Spleen (tissue), 7 donors: Measurements from ENCODE around the gene ZNF217.
"Not testable (repeated sequence)": the region's sequence is repeated elsewhere in the genome, so short reads cannot be mapped to it uniquely, and the experiment has no call there.

Experiments
- POLR2AphosphoS5 ChIP-seq, 3 donors: sonication (generic); formaldehyde crosslinking; IDR thresholded peaks; one replicate each; pipeline ENCODE4 v1.5.1; 2017; ENCODE audit warnings: antibody characterized with exemption in 3 of 3
- TF ChIP-seq, protein P1 (sequence below), 11 experiments: fragments of 200-600 bp in 7 of 11; fragments of 450-650 bp in 4 of 11; sonication (generic) in 4 of 11; IDR thresholded peaks in 8 of 11; conservative IDR thresholded peaks in 3 of 11; 1 replicate in 7 of 11; 2 replicates in 4 of 11; pipeline versions ENCODE4 v1.4.0 to v1.8.0; 2016 to 2021; ENCODE audit warnings: antibody characterized with exemption in 11 of 11, inconsistent platforms in 4 of 11, mild to moderate bottlenecking in 1 of 11
- donor health status: DM: no; HTN: no; CAD: no; lungs with moderate emphysema.
- donor health status: DM: no; HTN: no; CAD: no.
- donor health status: DM: no; HTN: no; CAD: no.

DNA sequence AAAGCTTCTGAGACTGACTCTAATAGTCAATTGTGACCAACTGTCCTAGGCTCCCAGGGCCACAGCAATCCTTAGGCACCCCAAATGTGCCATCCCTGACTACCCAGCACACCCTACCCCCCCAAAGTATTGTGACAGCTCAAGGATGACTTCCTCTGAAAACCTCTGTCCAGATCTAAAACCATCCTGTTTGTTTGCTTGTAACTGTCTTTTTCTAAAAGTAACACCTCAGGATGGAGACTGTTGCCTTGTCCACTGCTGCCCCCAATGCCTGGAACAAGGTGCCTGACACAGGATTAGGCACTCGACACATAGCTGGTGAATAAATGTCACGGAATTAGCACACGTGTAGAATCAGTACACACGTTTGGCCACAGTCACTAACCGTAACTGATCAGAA is 7.7 kb downstream of the ZNF217 start:
- TF ChIP-seq, protein P1, sequence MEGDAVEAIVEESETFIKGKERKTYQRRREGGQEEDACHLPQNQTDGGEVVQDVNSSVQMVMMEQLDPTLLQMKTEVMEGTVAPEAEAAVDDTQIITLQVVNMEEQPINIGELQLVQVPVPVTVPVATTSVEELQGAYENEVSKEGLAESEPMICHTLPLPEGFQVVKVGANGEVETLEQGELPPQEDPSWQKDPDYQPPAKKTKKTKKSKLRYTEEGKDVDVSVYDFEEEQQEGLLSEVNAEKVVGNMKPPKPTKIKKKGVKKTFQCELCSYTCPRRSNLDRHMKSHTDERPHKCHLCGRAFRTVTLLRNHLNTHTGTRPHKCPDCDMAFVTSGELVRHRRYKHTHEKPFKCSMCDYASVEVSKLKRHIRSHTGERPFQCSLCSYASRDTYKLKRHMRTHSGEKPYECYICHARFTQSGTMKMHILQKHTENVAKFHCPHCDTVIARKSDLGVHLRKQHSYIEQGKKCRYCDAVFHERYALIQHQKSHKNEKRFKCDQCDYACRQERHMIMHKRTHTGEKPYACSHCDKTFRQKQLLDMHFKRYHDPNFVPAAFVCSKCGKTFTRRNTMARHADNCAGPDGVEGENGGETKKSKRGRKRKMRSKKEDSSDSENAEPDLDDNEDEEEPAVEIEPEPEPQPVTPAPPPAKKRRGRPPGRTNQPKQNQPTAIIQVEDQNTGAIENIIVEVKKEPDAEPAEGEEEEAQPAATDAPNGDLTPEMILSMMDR (IDR thresholded peaks at IDR 0.05 in 8 of 11, conservative IDR thresholded peaks at IDR 0.05 in 3 of 11), result not testable (repeated sequence)
- not testable (repeated sequence) for TF ChIP-seq POLR2AphosphoS5 (IDR thresholded peaks at IDR 0.05)
